ENCODE measurements around the gene RFC3.

The RFC3 gene

DNA sequence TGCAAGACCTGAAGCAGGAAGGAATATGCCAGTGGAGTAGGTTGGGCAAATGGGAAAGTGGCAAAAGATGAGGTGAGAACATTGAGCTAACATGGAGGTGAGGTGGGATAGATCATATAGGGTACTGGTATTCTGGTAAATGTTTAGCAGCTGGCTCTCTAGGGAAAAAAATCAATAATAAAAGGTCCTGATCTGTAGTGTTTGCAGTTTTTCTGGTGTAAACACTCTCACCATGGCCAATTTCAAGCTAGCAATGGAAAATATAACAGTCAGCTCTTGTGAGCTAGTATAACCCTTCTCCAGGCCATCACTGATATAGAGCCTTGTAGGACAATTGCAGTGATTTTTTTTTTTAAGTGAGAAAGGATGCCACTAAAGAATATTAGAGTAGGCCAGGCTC, 31.3 kb downstream of the RFC3 start:
- no peak for TF ChIP-seq CTCF (IDR thresholded peaks at IDR 0.05; ENCODE audit: insufficient read depth, low read length, poor library complexity, severe bottlenecking)
- H3K36me3 ChIP-seq (ENCODE audit: control insufficient read depth, insufficient read depth, low read length), result no peaks in the 10 kb centered on the region
- H3K4me3 ChIP-seq (replicated peaks; ENCODE audit: low read depth, low read length), result no peak overlapping the region
- H3K27me3 ChIP-seq (replicated peaks; ENCODE audit: control insufficient read depth, insufficient read depth, low read length), result no peaks in the 10 kb centered on the region
- no peak for DNase-seq (ENCODE audit: extremely low read depth, insufficient read length)

DNA sequence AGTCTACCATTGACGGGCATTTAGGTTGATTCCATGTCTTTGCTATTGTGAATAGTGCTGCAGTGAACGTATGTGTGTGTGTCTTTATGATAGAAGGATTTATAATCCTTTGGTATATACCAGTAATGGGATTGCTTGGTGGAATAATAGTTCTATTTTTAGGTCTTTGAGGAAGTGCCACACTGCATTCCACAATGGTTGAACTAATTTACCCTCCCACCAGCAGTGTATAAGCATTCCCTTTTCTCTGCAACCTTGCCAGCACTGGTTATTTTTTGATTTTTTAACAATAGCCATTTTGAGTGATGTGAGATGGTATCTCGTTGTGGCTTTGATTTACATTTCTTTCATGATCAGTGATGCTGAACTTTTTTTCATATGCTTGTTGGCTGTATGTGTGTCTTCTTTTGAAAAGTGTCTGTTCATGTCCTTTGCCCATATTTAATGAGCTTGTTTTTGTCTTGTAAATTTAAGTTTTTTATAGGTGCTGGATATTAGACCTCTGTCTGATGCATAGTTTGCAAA, 37.5 kb downstream of the RFC3 start:
- Histone ChIP-seq H3K27me3 (replicated peaks; ENCODE audit: control insufficient read depth, insufficient read depth, low read length) (no peaks in the 10 kb centered on the region), H3K36me3 (ENCODE audit: control insufficient read depth, insufficient read depth, low read length) (no peaks in the 10 kb centered on the region), H3K4me3 (replicated peaks; ENCODE audit: low read depth, low read length) (no peak overlapping the region; the same call in 1 of the 2 replicates)
- no peak for DNase-seq (ENCODE audit: extremely low read depth, insufficient read length)
- no peak for TF ChIP-seq CTCF (IDR thresholded peaks at IDR 0.05; ENCODE audit: insufficient read depth, low read length, poor library complexity, severe bottlenecking)

GRCh38 chr13:33859691-33860303, 41.8 kb downstream of the RFC3 start:
- no peak for DNase-seq (ENCODE audit: extremely low read depth, insufficient read length)
- TF ChIP-seq CTCF (IDR thresholded peaks at IDR 0.05; ENCODE audit: insufficient read depth, low read length, poor library complexity, severe bottlenecking), result no peak

GRCh38 chr13:33860526-33860925, 42.6 kb downstream of the RFC3 start:
- Histone ChIP-seq H3K4me3 (replicated peaks; ENCODE audit: low read depth, low read length) (no peak overlapping the region), H3K27me3 (replicated peaks; ENCODE audit: control insufficient read depth, insufficient read depth, low read length) (no peaks in the 10 kb centered on the region), H3K36me3 (ENCODE audit: control insufficient read depth, insufficient read depth, low read length) (no peaks in the 10 kb centered on the region)
- no peak for DNase-seq (ENCODE audit: extremely low read depth, insufficient read length)
- TF ChIP-seq CTCF (IDR thresholded peaks at IDR 0.05; ENCODE audit: insufficient read depth, low read length, poor library complexity, severe bottlenecking), result no peak

More at GRCh38 chr13:33859691-33860303, 41.8 kb downstream of the RFC3 start:
- Histone ChIP-seq H3K4me3 (replicated peaks; ENCODE audit: low read depth, low read length) (no peak overlapping the region), H3K27me3 (replicated peaks; ENCODE audit: control insufficient read depth, insufficient read depth, low read length) (no peaks in the 10 kb centered on the region), H3K36me3 (ENCODE audit: control insufficient read depth, insufficient read depth, low read length) (no peaks in the 10 kb centered on the region)

DNA sequence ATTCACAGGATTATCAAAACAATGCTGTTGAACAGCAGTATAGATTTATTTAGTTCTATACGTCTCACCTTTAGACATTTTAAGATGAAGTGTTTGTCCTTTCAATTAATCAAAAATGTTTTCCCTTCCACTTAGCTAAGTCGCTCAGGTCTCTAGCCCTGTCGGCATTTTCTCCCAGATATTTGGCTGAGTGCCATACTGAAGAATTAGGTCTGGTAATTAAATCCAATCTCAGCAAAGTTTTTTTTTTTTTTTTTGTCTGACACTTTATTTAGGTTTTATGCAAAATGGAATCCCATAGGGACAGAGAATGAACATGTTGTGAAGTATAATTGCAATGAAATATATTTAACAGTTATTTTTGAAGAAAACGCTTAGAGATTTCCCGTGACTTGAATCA, 44.1 kb downstream of the RFC3 start:
- Histone ChIP-seq H3K36me3 (ENCODE audit: control insufficient read depth, insufficient read depth, low read length) (no peaks in the 10 kb centered on the region), H3K4me3 (replicated peaks; ENCODE audit: low read depth, low read length) (no peak overlapping the region), H3K27me3 (replicated peaks; ENCODE audit: control insufficient read depth, insufficient read depth, low read length) (no peaks in the 10 kb centered on the region)
- DNase-seq (ENCODE audit: extremely low read depth, insufficient read length), result no peak
- no peak for TF ChIP-seq CTCF (IDR thresholded peaks at IDR 0.05; ENCODE audit: insufficient read depth, low read length, poor library complexity, severe bottlenecking)

Data from GM06990 (cell line).